Endothelial cell (in vitro differentiated cells): ENCODE results near the gene MBOAT1. TPM values are rescaled to one million over a fixed set of nuclear protein-coding genes. Genes with fewer than 3 reads are reported as not detected.
A peak's percentile ranks its signal among the peaks of the same experiment; 100 is the strongest.

Experiments
- DNase-seq: peaks from one replicate; pipeline ENCODE4 v3.0.0; 2021; ENCODE audit warnings: low spot score
- H3K27ac Mint-ChIP-seq: one replicate; pipeline ENCODE4 v1.8.0; 2021; ENCODE audit warnings: mixed read lengths, inconsistent platforms; ENCODE audit not compliant: unreplicated experiment
- H3K27me3 Mint-ChIP-seq: one replicate; pipeline ENCODE4 v1.8.0; 2021; ENCODE audit warnings: mild to moderate bottlenecking, moderate library complexity, mixed read lengths, inconsistent platforms; ENCODE audit not compliant: unreplicated experiment
- H3K36me3 Mint-ChIP-seq: one replicate; pipeline ENCODE4 v1.8.0; 2021; ENCODE audit warnings: mild to moderate bottlenecking, low read depth, mixed read lengths, inconsistent platforms; ENCODE audit not compliant: unreplicated experiment
- H3K4me1 Mint-ChIP-seq: one replicate; pipeline ENCODE4 v1.8.0; 2021; ENCODE audit warnings: mild to moderate bottlenecking, mixed read lengths, inconsistent platforms; ENCODE audit not compliant: unreplicated experiment
- H3K4me3 Mint-ChIP-seq: one replicate; pipeline ENCODE4 v1.8.0; 2021; ENCODE audit warnings: mild to moderate bottlenecking, mixed read lengths, inconsistent platforms; ENCODE audit not compliant: unreplicated experiment
- H3K9me3 Mint-ChIP-seq: one replicate; pipeline ENCODE4 v1.8.0; 2021; ENCODE audit warnings: mixed read lengths, inconsistent platforms; ENCODE audit not compliant: unreplicated experiment
- CTCF ChIP-seq: fragments of 200-600 bp; sonication (generic); IDR thresholded peaks from one replicate; pipeline ENCODE4 v1.5.0; 2021; ENCODE audit warnings: antibody characterized with exemption; ENCODE audit not compliant: unreplicated experiment
- total RNA-seq: library from RNA; stranded (reverse); fragmentation: NEBNext Ultra II Directional; extraction: Animal tissue kit (Norgen Biotek cat#: 25700); gene quantifications from one replicate; pipeline ENCODE4 v1.2.1, GENCODE V29; 2021; ENCODE audit not compliant: unreplicated experiment

The MBOAT1 gene
- total RNA-seq, 1 donor from 2014 or later, result 10.7 TPM

GRCh38 chr6:20071998-20072397 lies 140.3 kb downstream of the MBOAT1 start:
- Mint-ChIP-seq H3K36me3 (peaks cover 5% of the 10 kb centered on the region), H3K4me3 (no peak overlapping the region), H3K4me1 (peaks cover 4% of the 10 kb centered on the region), H3K27ac (no peak overlapping the region), H3K9me3 (no peaks in the 10 kb centered on the region), H3K27me3 (no peaks in the 10 kb centered on the region)
- DNase-seq, result no peak
- no peak for TF ChIP-seq CTCF

- Mint-ChIP-seq H3K9me3 (no peaks in the 10 kb centered on the region), H3K27ac (no peak overlapping the region), H3K4me3 (no peak overlapping the region), H3K4me1 (peaks cover 4% of the 10 kb centered on the region), H3K36me3 (peaks cover 5% of the 10 kb centered on the region), H3K27me3 (no peaks in the 10 kb centered on the region)
- DNase-seq, result no peak
- no peak for TF ChIP-seq CTCF
Measured at GRCh38 chr6:20070047-20070446, 142.2 kb downstream of the MBOAT1 start.

- H3K4me1 Mint-ChIP-seq, result peaks cover 4% of the 10 kb centered on the region
- TF ChIP-seq CTCF, result no peak
- no peaks in the 10 kb centered on the region for H3K27me3 Mint-ChIP-seq
- no peaks in the 10 kb centered on the region for H3K9me3 Mint-ChIP-seq
- H3K4me3 Mint-ChIP-seq, result no peak overlapping the region
- no peak overlapping the region for H3K27ac Mint-ChIP-seq
- DNase-seq, result peak; percentile 8
- peaks cover 5% of the 10 kb centered on the region for H3K36me3 Mint-ChIP-seq
Measured at GRCh38 chr6:20069021-20069522, 143.2 kb downstream of the MBOAT1 start.

GRCh38 chr6:20068421-20068988 lies 143.8 kb downstream of the MBOAT1 start:
- Mint-ChIP-seq H3K36me3 (peaks cover 5% of the 10 kb centered on the region), H3K4me3 (no peak overlapping the region), H3K27ac (no peak overlapping the region), H3K9me3 (no peaks in the 10 kb centered on the region), H3K27me3 (no peaks in the 10 kb centered on the region), H3K4me1 (peaks cover 4% of the 10 kb centered on the region)
- TF ChIP-seq CTCF, result no peak
- DNase-seq, result no peak

GRCh38 chr6:20061952-20062351 lies 150.3 kb downstream of the MBOAT1 start:
- Mint-ChIP-seq H3K4me3 (no peak overlapping the region), H3K36me3 (no peaks in the 10 kb centered on the region), H3K9me3 (no peaks in the 10 kb centered on the region), H3K27ac (no peak overlapping the region), H3K27me3 (peaks cover 1% of the 10 kb centered on the region), H3K4me1 (no peaks in the 10 kb centered on the region)
- no peak for TF ChIP-seq CTCF
- no peak for DNase-seq
